Fibroblast of lung (primary cell): ENCODE results near the gene MAN1A2.

Experiments used
- EZH2 ChIP-seq: IDR thresholded peaks from 2 replicates; pipeline ENCODE4 v1.5.1; 2012; ENCODE audit warnings: low read length, control low read depth, mild to moderate bottlenecking; ENCODE audit errors: missing control alignments
- TF ChIP-seq, protein P1 (sequence below), 2 donors: IDR thresholded peaks in 1 of 2; conservative IDR thresholded peaks in 1 of 2; 1 replicate in 1 of 2; 2 replicates in 1 of 2; pipeline ENCODE4 v1.5.1; 2011 to 2012; ENCODE audit warnings: low read length in 2 of 2, control low read depth in 1 of 2, inconsistent platforms in 1 of 2, low read depth in 1 of 2, mild to moderate bottlenecking in 1 of 2

DNA sequence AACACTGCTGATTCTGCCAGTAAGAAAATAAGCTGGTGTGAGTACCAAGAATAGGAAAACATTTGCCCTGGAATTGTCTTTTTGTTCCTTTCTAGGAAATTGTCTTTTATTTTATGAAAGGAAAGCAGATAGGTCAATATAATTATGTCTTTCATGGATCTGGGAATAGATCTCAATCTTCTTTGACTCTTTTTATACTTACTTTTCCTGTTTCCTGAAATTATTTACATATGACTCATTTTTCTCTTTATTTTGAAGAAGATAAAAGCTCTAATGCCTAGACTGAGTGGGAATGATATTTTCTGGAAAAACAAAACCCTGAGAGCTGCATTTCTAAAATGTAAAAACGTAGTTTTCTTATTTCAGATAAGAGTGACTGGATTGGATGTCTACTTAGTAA, 100.1 kb downstream of the MAN1A2 start:
- no peak for TF ChIP-seq EZH2
- TF ChIP-seq, protein P1, sequence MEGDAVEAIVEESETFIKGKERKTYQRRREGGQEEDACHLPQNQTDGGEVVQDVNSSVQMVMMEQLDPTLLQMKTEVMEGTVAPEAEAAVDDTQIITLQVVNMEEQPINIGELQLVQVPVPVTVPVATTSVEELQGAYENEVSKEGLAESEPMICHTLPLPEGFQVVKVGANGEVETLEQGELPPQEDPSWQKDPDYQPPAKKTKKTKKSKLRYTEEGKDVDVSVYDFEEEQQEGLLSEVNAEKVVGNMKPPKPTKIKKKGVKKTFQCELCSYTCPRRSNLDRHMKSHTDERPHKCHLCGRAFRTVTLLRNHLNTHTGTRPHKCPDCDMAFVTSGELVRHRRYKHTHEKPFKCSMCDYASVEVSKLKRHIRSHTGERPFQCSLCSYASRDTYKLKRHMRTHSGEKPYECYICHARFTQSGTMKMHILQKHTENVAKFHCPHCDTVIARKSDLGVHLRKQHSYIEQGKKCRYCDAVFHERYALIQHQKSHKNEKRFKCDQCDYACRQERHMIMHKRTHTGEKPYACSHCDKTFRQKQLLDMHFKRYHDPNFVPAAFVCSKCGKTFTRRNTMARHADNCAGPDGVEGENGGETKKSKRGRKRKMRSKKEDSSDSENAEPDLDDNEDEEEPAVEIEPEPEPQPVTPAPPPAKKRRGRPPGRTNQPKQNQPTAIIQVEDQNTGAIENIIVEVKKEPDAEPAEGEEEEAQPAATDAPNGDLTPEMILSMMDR (conservative IDR thresholded peaks at IDR 0.05 in 1 of 2, IDR thresholded peaks at IDR 0.05 in 1 of 2; ENCODE audit: low read depth in 1 of 2, low read length in 2 of 2): no peak
